GM12878 (cell line): ENCODE measurements around the gene LENG1.

ENCODE experiments used
- MTA3 ChIP-seq: IDR thresholded peaks from 2 replicates; pipeline ENCODE4 v1.6.1; 2012; ENCODE audit warnings: low read length, inconsistent platforms, borderline replicate concordance
- RFX5 ChIP-seq: IDR thresholded peaks from 2 replicates; pipeline ENCODE4 v1.6.1; 2011; ENCODE audit warnings: low read depth, low read length, improper control_type of control experiment
- TCF7 ChIP-seq: IDR thresholded peaks from 2 replicates; pipeline ENCODE4 v1.6.1; 2014; ENCODE audit warnings: antibody characterized with exemption, borderline replicate concordance

DNA sequence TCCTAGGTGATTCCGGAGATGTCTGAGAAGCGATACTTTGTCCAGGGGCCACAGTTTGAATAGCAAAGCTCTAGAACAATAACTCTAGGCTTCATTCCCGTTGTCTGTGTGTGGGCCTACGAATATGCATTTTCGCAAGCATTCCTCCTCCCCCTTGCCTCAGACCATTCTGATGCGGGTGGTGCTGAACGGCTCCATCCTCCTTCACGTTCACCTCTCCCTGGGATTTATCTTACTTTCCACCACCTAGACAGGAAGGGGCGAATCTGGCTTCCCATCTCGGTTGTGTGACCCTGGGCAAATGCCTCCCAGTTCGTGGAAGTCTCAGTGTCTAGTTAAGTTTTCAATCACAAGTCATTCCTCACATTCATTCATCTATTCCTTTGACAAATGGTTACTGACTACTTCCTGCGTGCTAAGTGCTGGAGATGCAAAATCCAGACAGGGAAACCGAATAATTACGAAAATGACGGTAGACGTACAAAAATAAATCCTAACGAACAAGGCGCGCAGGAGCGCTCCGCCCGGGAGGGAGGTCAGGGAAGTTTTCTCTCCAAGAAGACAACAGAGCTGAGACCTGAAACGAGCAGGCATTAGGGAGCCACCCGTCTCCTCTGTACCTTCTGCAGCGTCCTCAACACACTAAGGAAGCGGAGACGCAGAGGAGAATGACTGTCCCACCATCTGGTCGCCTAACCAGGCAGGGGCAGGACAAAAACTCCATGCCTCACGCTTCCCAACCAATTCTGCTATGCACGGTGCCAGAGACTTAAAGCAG, 23.2 kb downstream of the LENG1 start:
- TF ChIP-seq RFX5 (no peak), MTA3 (no peak), TCF7 (no peak)
